Neural progenitor cell (in vitro differentiated cells): Measurements from ENCODE around the gene OR10A6. TPM values are rescaled to one million over a fixed set of nuclear protein-coding genes. Genes with fewer than 3 reads are reported as not detected.

Experiments used
- DNase-seq: peaks from one replicate; pipeline ENCODE4 v3.0.0-alpha.2; 2016; ENCODE audit warnings: low spot score
- H2AFZ ChIP-seq: fragments of 200-600 bp; sonication (generic); replicated peaks from 2 replicates; pipeline ENCODE4 v1.6.1; 2016; ENCODE audit warnings: antibody characterized with exemption
- H3F3A ChIP-seq: fragments of 200-600 bp; sonication (generic); 2 replicates; pipeline ENCODE4 v1.6.1; 2016; ENCODE audit warnings: antibody characterized with exemption, low read depth
- H3K27ac ChIP-seq: fragments of 200-600 bp; sonication (generic); 2 replicates; pipeline ENCODE4 v1.5.1; 2016; ENCODE audit warnings: mild to moderate bottlenecking
- H3K27me3 ChIP-seq: fragments of 200-600 bp; sonication (generic); 2 replicates; pipeline ENCODE4 v1.6.1; 2016; ENCODE audit warnings: mild to moderate bottlenecking, moderate library complexity
- H3K36me3 ChIP-seq: fragments of 200-600 bp; sonication (generic); 2 replicates; pipeline ENCODE4 v1.5.1; 2016
- H3K4me1 ChIP-seq: fragments of 200-600 bp; sonication (generic); 2 replicates; pipeline ENCODE4 v1.6.1; 2016; ENCODE audit warnings: mixed run types
- H3K4me2 ChIP-seq: fragments of 200-600 bp; sonication (generic); 2 replicates; pipeline ENCODE4 v1.6.1; 2016
- H3K4me3 ChIP-seq: fragments of 200-600 bp; sonication (generic); 2 replicates; pipeline ENCODE4 v1.5.1; 2016
- H3K79me2 ChIP-seq: fragments of 200-600 bp; sonication (generic); 2 replicates; pipeline ENCODE4 v1.6.1; 2016; ENCODE audit warnings: low read depth
- H3K9ac ChIP-seq: fragments of 200-600 bp; sonication (generic); 2 replicates; pipeline ENCODE4 v1.6.1; 2016
- H3K9me3 ChIP-seq: fragments of 200-600 bp; sonication (generic); 2 replicates; pipeline ENCODE4 v1.5.1; 2016; ENCODE audit warnings: low read depth
- H4K20me1 ChIP-seq: fragments of 200-600 bp; sonication (generic); 2 replicates; pipeline ENCODE4 v1.6.1; 2016; ENCODE audit warnings: low read depth
- H3K27ac Mint-ChIP-seq: 3 replicates; pipeline ENCODE4 v1.8.0; 2021; ENCODE audit warnings: mixed read lengths
- H3K27me3 Mint-ChIP-seq: 2 replicates; pipeline ENCODE4 v1.8.0; 2022; ENCODE audit warnings: low read depth, mild to moderate bottlenecking, inconsistent platforms, moderate library complexity, mixed read lengths; ENCODE audit not compliant: insufficient read depth
- H3K36me3 Mint-ChIP-seq: 3 replicates; pipeline ENCODE4 v1.8.0; 2021; ENCODE audit warnings: mixed read lengths
- H3K4me1 Mint-ChIP-seq: 3 replicates; pipeline ENCODE4 v1.8.0; 2021; ENCODE audit warnings: mixed read lengths
- H3K4me3 Mint-ChIP-seq: 3 replicates; pipeline ENCODE4 v1.8.0; 2021; ENCODE audit warnings: mild to moderate bottlenecking, moderate library complexity, mixed read lengths
- H3K9me3 Mint-ChIP-seq: 3 replicates; pipeline ENCODE4 v1.8.0; 2020; ENCODE audit warnings: mixed read lengths
- CTCF ChIP-seq: fragments of 200-600 bp; sonication (generic); IDR thresholded peaks from 2 replicates; pipeline ENCODE4 v1.5.1; 2017; ENCODE audit warnings: antibody characterized with exemption, mild to moderate bottlenecking
- EZH2 ChIP-seq: fragments of 200-600 bp; sonication (generic); IDR thresholded peaks from 2 replicates; pipeline ENCODE4 v1.6.1; 2017; ENCODE audit warnings: antibody characterized with exemption, mild to moderate bottlenecking, moderate library complexity
- EZH2phosphoT487 ChIP-seq: fragments of 200-600 bp; sonication (generic); IDR thresholded peaks from 2 replicates; pipeline ENCODE4 v1.6.1; 2017; ENCODE audit warnings: antibody characterized with exemption
- total RNA-seq: library from RNA; depleted of rRNA; stranded (reverse); fragments of >200 nt; gene quantifications from 2 replicates; pipeline ENCODE4 v1.2.3, GENCODE V29; 2015; ENCODE audit warnings: low replicate concordance

OR10A6 gene
- total RNA-seq, 1 donor from 2014 or later = not detected

GRCh38 chr11:7936615-7937014 is 5.5 kb upstream of the OR10A6 start:
- Histone ChIP-seq H3F3A (no peaks in the 10 kb centered on the region), H3K27ac (no peak overlapping the region), H3K27me3 (no peaks in the 10 kb centered on the region), H3K36me3 (no peaks in the 10 kb centered on the region), H2AFZ (no peak overlapping the region), H3K79me2 (no peaks in the 10 kb centered on the region), H3K9me3 (no peaks in the 10 kb centered on the region), H3K4me3 (no peak overlapping the region), H4K20me1 (no peaks in the 10 kb centered on the region), H3K4me2 (no peak overlapping the region), H3K4me1 (no peaks in the 10 kb centered on the region), H3K9ac (no peak overlapping the region)
- H3K9me3 Mint-ChIP-seq = peaks cover 1% of the 10 kb centered on the region
- no peak for DNase-seq
- no peak overlapping the region for H3K27ac Mint-ChIP-seq
- H3K27me3 Mint-ChIP-seq = peaks cover 2% of the 10 kb centered on the region
- TF ChIP-seq EZH2 (no peak), CTCF (no peak), EZH2phosphoT487 (no peak)
- H3K36me3 Mint-ChIP-seq = no peaks in the 10 kb centered on the region
- no peak overlapping the region for H3K4me3 Mint-ChIP-seq
- H3K4me1 Mint-ChIP-seq = no peaks in the 10 kb centered on the region

- H3K4me3 ChIP-seq = no peak overlapping the region
- H2AFZ ChIP-seq = no peak overlapping the region
- H3K27ac ChIP-seq = no peak overlapping the region
- no peaks in the 10 kb centered on the region for H3K4me1 Mint-ChIP-seq
- H3K4me1 ChIP-seq = no peaks in the 10 kb centered on the region
- no peak overlapping the region for H3K4me3 Mint-ChIP-seq
- H4K20me1 ChIP-seq = no peaks in the 10 kb centered on the region
- H3K9me3 Mint-ChIP-seq = no peaks in the 10 kb centered on the region
- no peaks in the 10 kb centered on the region for H3K27me3 ChIP-seq
- H3K36me3 ChIP-seq = no peaks in the 10 kb centered on the region
- no peaks in the 10 kb centered on the region for H3F3A ChIP-seq
- H3K27ac Mint-ChIP-seq = no peak overlapping the region
- H3K79me2 ChIP-seq = no peaks in the 10 kb centered on the region
- no peaks in the 10 kb centered on the region for H3K9me3 ChIP-seq
- DNase-seq = no peak
- H3K9ac ChIP-seq = no peak overlapping the region
- no peaks in the 10 kb centered on the region for H3K36me3 Mint-ChIP-seq
- TF ChIP-seq CTCF = no peak
- TF ChIP-seq EZH2phosphoT487 = no peak
- TF ChIP-seq EZH2 = no peak
- H3K4me2 ChIP-seq = no peak overlapping the region
- H3K27me3 Mint-ChIP-seq = no peaks in the 10 kb centered on the region
These were observed 3.4 kb downstream of the OR10A6 start for GRCh38 chr11:7927635-7928034.

GRCh38 chr11:7924536-7924935 is 6.5 kb downstream of the OR10A6 start:
- no peak overlapping the region for H3K4me3 Mint-ChIP-seq
- Histone ChIP-seq H3K4me3 (no peak overlapping the region), H3K9ac (no peak overlapping the region), H3K27me3 (no peaks in the 10 kb centered on the region), H3F3A (no peaks in the 10 kb centered on the region), H4K20me1 (no peaks in the 10 kb centered on the region), H3K79me2 (no peaks in the 10 kb centered on the region), H3K36me3 (no peaks in the 10 kb centered on the region), H3K27ac (no peak overlapping the region), H2AFZ (no peak overlapping the region), H3K9me3 (no peaks in the 10 kb centered on the region), H3K4me2 (no peak overlapping the region), H3K4me1 (no peaks in the 10 kb centered on the region)
- TF ChIP-seq EZH2 = no peak
- no peak for TF ChIP-seq CTCF
- no peak for TF ChIP-seq EZH2phosphoT487
- H3K27ac Mint-ChIP-seq = no peak overlapping the region
- no peak for DNase-seq
- no peaks in the 10 kb centered on the region for H3K27me3 Mint-ChIP-seq
- no peaks in the 10 kb centered on the region for H3K9me3 Mint-ChIP-seq
- H3K36me3 Mint-ChIP-seq = no peaks in the 10 kb centered on the region
- no peaks in the 10 kb centered on the region for H3K4me1 Mint-ChIP-seq

- no peak overlapping the region for H3K4me3 ChIP-seq
These were observed 12.9 kb downstream of the OR10A6 start for GRCh38 chr11:7918141-7918540.

More at GRCh38 chr11:7918141-7918540, 12.9 kb downstream of the OR10A6 start:
- Histone ChIP-seq H3K36me3 (no peaks in the 10 kb centered on the region), H2AFZ (no peak overlapping the region), H3K79me2 (no peaks in the 10 kb centered on the region), H3K9me3 (no peaks in the 10 kb centered on the region), H3K27ac (no peak overlapping the region), H3F3A (no peaks in the 10 kb centered on the region), H3K4me2 (no peak overlapping the region), H3K27me3 (no peaks in the 10 kb centered on the region), H3K9ac (no peak overlapping the region), H4K20me1 (no peaks in the 10 kb centered on the region), H3K4me1 (no peaks in the 10 kb centered on the region)
- Mint-ChIP-seq H3K4me3 (no peak overlapping the region), H3K4me1 (no peaks in the 10 kb centered on the region), H3K27me3 (peaks cover 2% of the 10 kb centered on the region), H3K36me3 (no peaks in the 10 kb centered on the region), H3K27ac (no peak overlapping the region), H3K9me3 (no peaks in the 10 kb centered on the region)
- TF ChIP-seq EZH2phosphoT487 (no peak), EZH2 (no peak), CTCF (no peak)
- DNase-seq = no peak
